GM21515 (cell line): ENCODE results near the gene C3orf38.
"Not testable (repeated sequence)": the region's sequence is repeated elsewhere in the genome, so short reads cannot be mapped to it uniquely, and the experiment has no call there.

ENCODE experiments used
- ATAC-seq: cut with Tn5 transposase; IDR thresholded peaks from one replicate; pipeline ENCODE4 v1.9.1; 2021; ENCODE audit not compliant: unreplicated experiment

The C3orf38 gene

GRCh38 chr3:88149509-88150362, at the start of gene C3orf38:
Gene C3orf38, plus strand, starts transcription at chr3:88149959. Its CDS starts 94 bp downstream, at chr3:88150053.
- ATAC-seq: peak; percentile 76

GRCh38 chr3:88101142-88101541, 48.6 kb upstream of the C3orf38 start:
- ATAC-seq: peak; percentile 85

- no peak for ATAC-seq
These were observed 44.4 kb upstream of the C3orf38 start for GRCh38 chr3:88105325-88105724.

- no peak for ATAC-seq
These were observed 37.5 kb upstream of the C3orf38 start for GRCh38 chr3:88112289-88112688.

- ATAC-seq: peak; percentile 94
These were observed 36.2 kb upstream of the C3orf38 start for GRCh38 chr3:88113311-88114162.

GRCh38 chr3:88114878-88115549, 34.7 kb upstream of the C3orf38 start:
- ATAC-seq: no peak

- ATAC-seq: no peak
These were observed 32.1 kb upstream of the C3orf38 start for GRCh38 chr3:88117683-88118082.

GRCh38 chr3:88118603-88119002, 31.2 kb upstream of the C3orf38 start:
- not testable (repeated sequence) for ATAC-seq

- no peak for ATAC-seq
These were observed 26.2 kb upstream of the C3orf38 start for GRCh38 chr3:88123526-88123925.

- no peak for ATAC-seq
These were observed 18.1 kb upstream of the C3orf38 start for GRCh38 chr3:88131695-88132094.

GRCh38 chr3:88132894-88133293, 16.9 kb upstream of the C3orf38 start:
- ATAC-seq: no peak

GRCh38 chr3:88133711-88134263, 16.0 kb upstream of the C3orf38 start:
- no peak for ATAC-seq

GRCh38 chr3:88137836-88138235, 11.9 kb upstream of the C3orf38 start:
- no peak for ATAC-seq

GRCh38 chr3:88141458-88142083, 8.2 kb upstream of the C3orf38 start:
- no peak for ATAC-seq

- ATAC-seq: no peak
These were observed 7.6 kb upstream of the C3orf38 start for GRCh38 chr3:88142094-88142624.

- no peak for ATAC-seq
These were observed 2.5 kb upstream of the C3orf38 start for GRCh38 chr3:88147261-88147660.

GRCh38 chr3:88148651-88149050, 1.1 kb upstream of the C3orf38 start:
- no peak for ATAC-seq

- ATAC-seq: peak; percentile 12
These were observed 654 bp upstream of the C3orf38 start for GRCh38 chr3:88149101-88149508.

- ATAC-seq: peak; percentile 26
These were observed 612 bp downstream of the C3orf38 start for GRCh38 chr3:88150371-88150770.

GRCh38 chr3:88150806-88151205, 1.0 kb downstream of the C3orf38 start:
- ATAC-seq: no peak
